ENCODE measurements around the gene DST.

Gene DST

GRCh38 chr6:56433119-56433518 lies 209.6 kb downstream of the DST start:
- no peak for DNase-seq (ENCODE audit: low read depth)

GRCh38 chr6:56432194-56432593 lies 210.5 kb downstream of the DST start:
- DNase-seq (ENCODE audit: low read depth) = no peak

- DNase-seq (ENCODE audit: low read depth) = no peak
Observed at GRCh38 chr6:56430629-56431600, 211.8 kb downstream of the DST start.

GRCh38 chr6:56424542-56425083 lies 218.1 kb downstream of the DST start:
- no peak for DNase-seq (ENCODE audit: low read depth)

GRCh38 chr6:56424064-56424463 lies 218.6 kb downstream of the DST start:
- DNase-seq (ENCODE audit: low read depth) = no peak

GRCh38 chr6:56420296-56420695 lies 222.4 kb downstream of the DST start:
- no peak for DNase-seq (ENCODE audit: low read depth)

GRCh38 chr6:56419191-56419590 lies 223.5 kb downstream of the DST start:
- DNase-seq (ENCODE audit: low read depth) = no peak

GRCh38 chr6:56417823-56418222 lies 224.9 kb downstream of the DST start:
- DNase-seq (ENCODE audit: low read depth) = no peak

GRCh38 chr6:56416247-56416646 lies 226.4 kb downstream of the DST start:
- DNase-seq (ENCODE audit: low read depth) = no peak

- DNase-seq (ENCODE audit: low read depth) = no peak
Observed at GRCh38 chr6:56408976-56409375, 233.7 kb downstream of the DST start.
